Measurements from ENCODE around the gene PDGFC.
"Not testable (repeated sequence)": the region's sequence is repeated elsewhere in the genome, so short reads cannot be mapped to it uniquely, and the experiment has no call there.

Gene PDGFC

GRCh38 chr4:156901871-156902270 lies 69.7 kb downstream of the PDGFC start:
- no peak for DNase-seq (ENCODE audit: low spot score)

GRCh38 chr4:156898373-156899117 lies 73.1 kb downstream of the PDGFC start:
- no peak for DNase-seq (ENCODE audit: low spot score)

GRCh38 chr4:156896527-156896926 lies 75.1 kb downstream of the PDGFC start:
- no peak for DNase-seq (ENCODE audit: low spot score)

- DNase-seq (ENCODE audit: low spot score): no peak
Measured at GRCh38 chr4:156894234-156894633, 77.4 kb downstream of the PDGFC start.

GRCh38 chr4:156892805-156893204 lies 78.8 kb downstream of the PDGFC start:
- no peak for DNase-seq (ENCODE audit: low spot score)

GRCh38 chr4:156889616-156890594 lies 81.7 kb downstream of the PDGFC start:
- DNase-seq (ENCODE audit: low spot score): no peak

- no peak for DNase-seq (ENCODE audit: low spot score)
Measured at GRCh38 chr4:156888762-156889161, 82.8 kb downstream of the PDGFC start.

- DNase-seq (ENCODE audit: low spot score): no peak
Measured at GRCh38 chr4:156886481-156886880, 85.1 kb downstream of the PDGFC start.

GRCh38 chr4:156885374-156885773 lies 86.2 kb downstream of the PDGFC start:
- DNase-seq (ENCODE audit: low spot score): no peak

- no peak for DNase-seq (ENCODE audit: low spot score)
Measured at GRCh38 chr4:156884183-156884582, 87.4 kb downstream of the PDGFC start.

- DNase-seq (ENCODE audit: low spot score): no peak
Measured at GRCh38 chr4:156875704-156876103, 95.9 kb downstream of the PDGFC start.

GRCh38 chr4:156875055-156875454 lies 96.5 kb downstream of the PDGFC start:
- no peak for DNase-seq (ENCODE audit: low spot score)

GRCh38 chr4:156873799-156874198 lies 97.8 kb downstream of the PDGFC start:
- no peak for DNase-seq (ENCODE audit: low spot score)

GRCh38 chr4:156870861-156871260 lies 100.7 kb downstream of the PDGFC start:
- DNase-seq (ENCODE audit: low spot score): no peak

- DNase-seq (ENCODE audit: low spot score): no peak
Measured at GRCh38 chr4:156870131-156870530, 101.5 kb downstream of the PDGFC start.

- DNase-seq (ENCODE audit: low spot score): not testable (repeated sequence)
Measured at GRCh38 chr4:156866088-156866487, 105.5 kb downstream of the PDGFC start.

GRCh38 chr4:156865451-156865850 lies 106.1 kb downstream of the PDGFC start:
- no peak for DNase-seq (ENCODE audit: low spot score)

GRCh38 chr4:156858071-156858470 lies 113.5 kb downstream of the PDGFC start:
- DNase-seq (ENCODE audit: low spot score): no peak

GRCh38 chr4:156838761-156839160 lies 132.8 kb downstream of the PDGFC start:
- no peak for DNase-seq (ENCODE audit: low spot score)

- DNase-seq (ENCODE audit: low spot score): no peak
Measured at GRCh38 chr4:156837625-156838345, 133.8 kb downstream of the PDGFC start.

- no peak for DNase-seq (ENCODE audit: low spot score)
Measured at GRCh38 chr4:156832886-156833285, 138.7 kb downstream of the PDGFC start.

GRCh38 chr4:156830351-156830750 lies 141.2 kb downstream of the PDGFC start:
- DNase-seq (ENCODE audit: low spot score): no peak
